Aorta (tissue), 5 donors: Measurements from ENCODE around the gene MARK3. TPM values are rescaled to one million over a fixed set of nuclear protein-coding genes. Genes with fewer than 3 reads are reported as not detected.
"Not testable (repeated sequence)": the region's sequence is repeated elsewhere in the genome, so short reads cannot be mapped to it uniquely, and the experiment has no call there.

Experiments used
- ATAC-seq: fragments of 200-7000 bp; cut with Tn5 transposase; one replicate; pipeline ENCODE4 v1.9.1; 2022; ENCODE audit warnings: moderate library complexity; ENCODE audit not compliant: low FRiP score
- DNase-seq, 2 donors: peaks; one replicate each; pipeline ENCODE4 v3.0.0-alpha.2; 2020
- H3K27ac ChIP-seq, 2 donors: one replicate each; pipeline ENCODE4 v1.5.1; 2013; ENCODE audit warnings: low read length in 2 of 2, mild to moderate bottlenecking in 2 of 2, moderate library complexity in 2 of 2, control low read depth in 1 of 2, inconsistent platforms in 1 of 2, low read depth in 1 of 2
- H3K27me3 ChIP-seq, 2 donors: one replicate each; pipeline ENCODE4 v1.6.1; 2013; ENCODE audit warnings: control low read depth in 1 of 2, low read length in 1 of 2, mild to moderate bottlenecking in 1 of 2, moderate library complexity in 1 of 2; ENCODE audit not compliant: insufficient read depth in 2 of 2, control insufficient read depth in 1 of 2
- H3K36me3 ChIP-seq, 2 donors: one replicate each; pipeline ENCODE4 v1.6.1; 2013; ENCODE audit warnings: control low read depth in 1 of 2, low read length in 1 of 2, mild to moderate bottlenecking in 1 of 2; ENCODE audit not compliant: insufficient read depth in 2 of 2, control insufficient read depth in 1 of 2
- H3K4me1 ChIP-seq, 2 donors: one replicate each; pipeline ENCODE4 v1.6.1; 2013; ENCODE audit warnings: low read length in 2 of 2, control low read depth in 1 of 2, mild to moderate bottlenecking in 1 of 2, moderate library complexity in 1 of 2; ENCODE audit not compliant: insufficient read depth in 2 of 2, control insufficient read depth in 1 of 2
- H3K4me3 ChIP-seq, 2 donors: one replicate each; pipeline ENCODE4 v1.5.1; 2013; ENCODE audit warnings: low read length in 2 of 2, control low read depth in 1 of 2, mild to moderate bottlenecking in 1 of 2
- H3K9me3 ChIP-seq: one replicate; pipeline ENCODE4 v1.6.1; 2013; ENCODE audit warnings: mild to moderate bottlenecking, low read length; ENCODE audit not compliant: control insufficient read depth
- WGBS, 2 donors: extraction: QIAGEN DNeasy Blood & Tissue Kit; methylation state at CpG; one replicate each; pipeline ENCODE4 v1.1.7; 2013; 5-methylcytosine and 5-hydroxymethylcytosine counted together
- intact Hi-C, 2 donors: fragments of 100-400 bp; cut with DNase I; formaldehyde crosslinking; loops; one replicate each; pipeline versions ENCODE4 v1.14.2 to v1.15.0; 2022
- polyA plus RNA-seq, 2 donors: library from polyadenylated mRNA; stranded (reverse); fragments of 200-250 nt; gene quantifications; one replicate each; pipeline ENCODE4 v1.2.3, GENCODE V29; 2013
- total RNA-seq, 2 donors: library from RNA; stranded (reverse); fragmentation: NEBNext Ultra II Directional; extraction: Animal tissue kit (Norgen Biotek cat#: 25700); gene quantifications; one replicate each; pipeline ENCODE4 v1.2.1, GENCODE V29; 2021
- donor health status: healthy with polysubstance abuse.
- donor health status: Bipolar disorder and iron deficiency.
- donor health status: DM: no; HTN: no; CAD: no.
- donor health status: DM: no; HTN: no; CAD: no.
- donor health status: DM: yes; HTN: yes; CAD: no.

Gene MARK3
- total and polyA plus RNA-seq, 4 donors, result 21.7 to 121 (median 86.0) TPM

- DNase-seq (peak in 1 of 2 donors; percentile 34), ATAC-seq (no peak)
- H3K36me3 ChIP-seq, result peaks cover 0 to 2% of the 10 kb centered on the region in 2 donors
- WGBS, 2 donors, result 83 to 87% methylated on average over 26 of the region's 26 CpGs
- intact Hi-C loops, result no loop called here
- no peak overlapping the region for H3K4me3 ChIP-seq
- H3K27ac ChIP-seq, result no peak overlapping the region
- no peaks in the 10 kb centered on the region for H3K4me1 ChIP-seq
- H3K27me3 ChIP-seq, result no peaks in the 10 kb centered on the region
- H3K9me3 ChIP-seq, result no peaks in the 10 kb centered on the region
Observed at GRCh38 chr14:103510724-103511693, 125.8 kb downstream of the MARK3 start.

- H3K4me1 ChIP-seq, H3K36me3 ChIP-seq, H3K9me3 ChIP-seq, H3K27me3 ChIP-seq, intact Hi-C loops, ATAC-seq, H3K4me3 ChIP-seq: not testable (repeated sequence)
- peak; percentile 22 to 35 for DNase-seq
- 92 to 96% methylated on average over 6 to 8 of the region's 8 CpGs for WGBS, 2 donors
- H3K27ac ChIP-seq, result peak overlapping the region; percentile 46 to 92
Observed at GRCh38 chr14:103512180-103512579, 127.0 kb downstream of the MARK3 start.

- Histone ChIP-seq H3K9me3 (no peaks in the 10 kb centered on the region), H3K27ac (peak overlapping the region; percentile 46 to 92), H3K4me3 (no peak overlapping the region), H3K27me3 (no peaks in the 10 kb centered on the region), H3K4me1 (no peaks in the 10 kb centered on the region), H3K36me3 (no peaks in the 10 kb centered on the region)
- peak; percentile 85 for ATAC-seq
- DNase-seq, result peak; percentile 91 to 92
- intact Hi-C loops, result no loop called here
- WGBS, 2 donors, result 4 to 5% methylated on average over 25 of the region's 25 CpGs
Observed at GRCh38 chr14:103512701-103513611, 127.7 kb downstream of the MARK3 start.

GRCh38 chr14:103514596-103515421 is 129.6 kb downstream of the MARK3 start:
- Histone ChIP-seq H3K27ac (peak overlapping the region in 1 of 2 donors; percentile 16), H3K36me3 (no peaks in the 10 kb centered on the region), H3K4me3 (no peak overlapping the region), H3K9me3 (no peaks in the 10 kb centered on the region), H3K4me1 (no peaks in the 10 kb centered on the region), H3K27me3 (no peaks in the 10 kb centered on the region)
- DNase-seq (peak; percentile 32 to 65), ATAC-seq (no peak)
- intact Hi-C loops, result no loop called here
- 88 to 89% methylated on average over 18 of the region's 18 CpGs for WGBS, 2 donors

GRCh38 chr14:103516426-103517173 is 131.4 kb downstream of the MARK3 start:
- H3K4me1 ChIP-seq, result no peaks in the 10 kb centered on the region
- H3K36me3 ChIP-seq, result no peaks in the 10 kb centered on the region
- intact Hi-C loops, result no loop called here
- DNase-seq (peak; percentile 19 to 62), ATAC-seq (no peak)
- H3K27me3 ChIP-seq, result no peaks in the 10 kb centered on the region
- no peaks in the 10 kb centered on the region for H3K9me3 ChIP-seq
- H3K4me3 ChIP-seq, result no peak overlapping the region
- 66 to 74% methylated on average over 10 of the region's 10 CpGs for WGBS, 2 donors
- no peak overlapping the region for H3K27ac ChIP-seq

- no peaks in the 10 kb centered on the region for H3K36me3 ChIP-seq
- no peaks in the 10 kb centered on the region for H3K27me3 ChIP-seq
- no peaks in the 10 kb centered on the region for H3K4me1 ChIP-seq
- no peaks in the 10 kb centered on the region for H3K9me3 ChIP-seq
- no peak overlapping the region for H3K4me3 ChIP-seq
- WGBS, 2 donors, result 80 to 84% methylated on average over 10 of the region's 10 CpGs
- H3K27ac ChIP-seq, result no peak overlapping the region
- ATAC-seq (no peak), DNase-seq (peak; percentile 38 to 75)
- intact Hi-C loops, result no loop called here
Observed at GRCh38 chr14:103517174-103517566, 132.0 kb downstream of the MARK3 start.

- intact Hi-C loops, result loop anchor here (2.0 kb wide), 1 partner anchor 29 kb away; no protein-coding TSS in a partner anchor
- Histone ChIP-seq H3K4me3 (no peak overlapping the region), H3K36me3 (no peaks in the 10 kb centered on the region), H3K4me1 (no peaks in the 10 kb centered on the region), H3K27ac (no peak overlapping the region), H3K9me3 (no peaks in the 10 kb centered on the region), H3K27me3 (no peaks in the 10 kb centered on the region)
- 33 to 36% methylated on average over 20 of the region's 20 CpGs for WGBS, 2 donors
- ATAC-seq (no peak), DNase-seq (peak; percentile 64 to 79)
Observed at GRCh38 chr14:103517721-103518421, 132.7 kb downstream of the MARK3 start.
